GM18499 (cell line): ENCODE measurements around the gene TCF3.

Source experiments
- ATAC-seq: cut with Tn5 transposase; IDR thresholded peaks from one replicate; pipeline ENCODE4 v1.9.1; 2021; ENCODE audit warnings: moderate number of reproducible peaks; ENCODE audit not compliant: insufficient read depth, unreplicated experiment

TCF3 gene

GRCh38 chr19:1570836-1571235 lies 81.6 kb downstream of the TCF3 start:
- no peak for ATAC-seq

GRCh38 chr19:1569997-1570396 lies 82.4 kb downstream of the TCF3 start:
- ATAC-seq: no peak

GRCh38 chr19:1568320-1569019 lies 83.9 kb downstream of the TCF3 start, which contains the start of gene MEX3D:
TSS of gene MEX3D (minus strand) at chr19:1568325. CDS start at chr19:1568058, 267 bp downstream.
- no peak for ATAC-seq

GRCh38 chr19:1567848-1568227 lies 84.6 kb downstream of the TCF3 start:
- ATAC-seq: no peak

- ATAC-seq: no peak
Measured at GRCh38 chr19:1567116-1567847, 85.1 kb downstream of the TCF3 start.

- ATAC-seq: no peak
Measured at GRCh38 chr19:1566392-1567115, 85.9 kb downstream of the TCF3 start.

- no peak for ATAC-seq
Measured at GRCh38 chr19:1563251-1563650, 89.2 kb downstream of the TCF3 start.

GRCh38 chr19:1561236-1561842 lies 91.1 kb downstream of the TCF3 start:
- ATAC-seq: no peak

GRCh38 chr19:1560286-1560882 lies 92.0 kb downstream of the TCF3 start:
- ATAC-seq: no peak
